Measurements from ENCODE around the gene ZNF232.

ZNF232 gene

GRCh38 chr17:5069724-5070123 lies 42.0 kb downstream of the ZNF232 start:
- no peak for TF ChIP-seq CTCF (IDR thresholded peaks at IDR 0.05; ENCODE audit: poor library complexity, severe bottlenecking)
- no peak overlapping the region for H3K27ac ChIP-seq (ENCODE audit: poor library complexity, severe bottlenecking)

GRCh38 chr17:5068236-5068635 lies 43.4 kb downstream of the ZNF232 start:
- TF ChIP-seq CTCF (IDR thresholded peaks at IDR 0.05; ENCODE audit: poor library complexity, severe bottlenecking), result no peak
- Histone ChIP-seq H3K9me3 (ENCODE audit: severe bottlenecking) (no peaks in the 10 kb centered on the region), H3K27ac (ENCODE audit: poor library complexity, severe bottlenecking) (no peak overlapping the region)

More at GRCh38 chr17:5069724-5070123, 42.0 kb downstream of the ZNF232 start:
- H3K4me3 ChIP-seq (ENCODE audit: severe bottlenecking), result no peak overlapping the region
- no peaks in the 10 kb centered on the region for H3K36me3 ChIP-seq (ENCODE audit: low read depth)
- no peaks in the 10 kb centered on the region for H3K4me1 ChIP-seq (ENCODE audit: insufficient read depth, poor library complexity, severe bottlenecking)
- no peaks in the 10 kb centered on the region for H3K27me3 ChIP-seq (ENCODE audit: insufficient read depth, poor library complexity, severe bottlenecking)
- DNase-seq (ENCODE audit: low spot score) (no peak), ATAC-seq (ENCODE audit: low read depth) (no peak)
- no peaks in the 10 kb centered on the region for H3K9me3 ChIP-seq (ENCODE audit: severe bottlenecking)

GRCh38 chr17:5065227-5065744 lies 46.4 kb downstream of the ZNF232 start:
- TF ChIP-seq CTCF (IDR thresholded peaks at IDR 0.05; ENCODE audit: poor library complexity, severe bottlenecking), result no peak
- Histone ChIP-seq H3K36me3 (ENCODE audit: low read depth) (no peaks in the 10 kb centered on the region), H3K9me3 (ENCODE audit: severe bottlenecking) (no peaks in the 10 kb centered on the region), H3K4me3 (ENCODE audit: severe bottlenecking) (no peak overlapping the region), H3K27ac (ENCODE audit: poor library complexity, severe bottlenecking) (no peak overlapping the region), H3K4me1 (ENCODE audit: insufficient read depth, poor library complexity, severe bottlenecking) (no peaks in the 10 kb centered on the region), H3K27me3 (ENCODE audit: insufficient read depth, poor library complexity, severe bottlenecking) (no peaks in the 10 kb centered on the region)
- no peak for ATAC-seq (ENCODE audit: low read depth)
- no peak for DNase-seq (ENCODE audit: low spot score)

More at GRCh38 chr17:5068236-5068635, 43.4 kb downstream of the ZNF232 start:
- no peak overlapping the region for H3K4me3 ChIP-seq (ENCODE audit: severe bottlenecking)
- DNase-seq (ENCODE audit: low spot score), result no peak
- no peak for ATAC-seq (ENCODE audit: low read depth)
- no peaks in the 10 kb centered on the region for H3K4me1 ChIP-seq (ENCODE audit: insufficient read depth, poor library complexity, severe bottlenecking)
- H3K27me3 ChIP-seq (ENCODE audit: insufficient read depth, poor library complexity, severe bottlenecking), result no peaks in the 10 kb centered on the region
- no peaks in the 10 kb centered on the region for H3K36me3 ChIP-seq (ENCODE audit: low read depth)
